Subcutaneous abdominal adipose tissue (tissue), 5 donors: ENCODE data around the gene TEX22.
A peak's percentile ranks its signal among the peaks of the same experiment; 100 is the strongest.

Experiments
- H3K27ac ChIP-seq: one replicate; pipeline ENCODE4 v1.7.0; 2013; ENCODE audit warnings: low read depth, mild to moderate bottlenecking, inconsistent platforms, low read length, moderate library complexity
- H3K27me3 ChIP-seq, 5 donors: one replicate each; pipeline ENCODE4 v1.7.0; 2013; ENCODE audit warnings: low read length in 5 of 5, inconsistent platforms in 1 of 5; ENCODE audit not compliant: control insufficient read depth in 5 of 5, insufficient read depth in 4 of 5
- H3K36me3 ChIP-seq, 5 donors: one replicate each; pipeline ENCODE4 v1.7.0; 2013; ENCODE audit warnings: low read length in 5 of 5; ENCODE audit not compliant: control insufficient read depth in 5 of 5, insufficient read depth in 5 of 5
- H3K4me1 ChIP-seq, 5 donors: one replicate each; pipeline ENCODE4 v1.7.0; 2013; ENCODE audit warnings: low read length in 5 of 5, mild to moderate bottlenecking in 3 of 5, moderate library complexity in 1 of 5; ENCODE audit not compliant: control insufficient read depth in 5 of 5, insufficient read depth in 5 of 5
- H3K4me3 ChIP-seq, 5 donors: one replicate each; pipeline ENCODE4 v1.7.0; 2013; ENCODE audit warnings: low read length in 5 of 5, low read depth in 1 of 5
- H3K9ac ChIP-seq, 5 donors: one replicate each; pipeline ENCODE4 v1.7.0; 2013; ENCODE audit warnings: low read length in 5 of 5, mild to moderate bottlenecking in 4 of 5, moderate library complexity in 3 of 5
- H3K9me3 ChIP-seq, 5 donors: one replicate each; pipeline ENCODE4 v1.7.0; 2013; ENCODE audit warnings: low read length in 5 of 5; ENCODE audit not compliant: control insufficient read depth in 5 of 5
- donor health status: healthy.
- donor health status: healthy.
- donor health status: healthy.
- donor health status: healthy.
- donor health status: healthy.

TEX22 gene

GRCh38 chr14:105389534-105389933 is 8.8 kb upstream of the TEX22 start:
- H3K9ac ChIP-seq, result peak overlapping the region in 1 of 5 donors; percentile 3
- H3K27ac ChIP-seq, result peak overlapping the region; percentile 23
- peaks cover 0 to 68% (median 31%) of the 10 kb centered on the region in 5 donors for H3K4me1 ChIP-seq
- H3K36me3 ChIP-seq, result peaks cover 0 to 58% (median 44%) of the 10 kb centered on the region in 5 donors
- H3K27me3 ChIP-seq, result no peaks in the 10 kb centered on the region
- H3K9me3 ChIP-seq, result no peaks in the 10 kb centered on the region
- H3K4me3 ChIP-seq, result no peak overlapping the region

DNA sequence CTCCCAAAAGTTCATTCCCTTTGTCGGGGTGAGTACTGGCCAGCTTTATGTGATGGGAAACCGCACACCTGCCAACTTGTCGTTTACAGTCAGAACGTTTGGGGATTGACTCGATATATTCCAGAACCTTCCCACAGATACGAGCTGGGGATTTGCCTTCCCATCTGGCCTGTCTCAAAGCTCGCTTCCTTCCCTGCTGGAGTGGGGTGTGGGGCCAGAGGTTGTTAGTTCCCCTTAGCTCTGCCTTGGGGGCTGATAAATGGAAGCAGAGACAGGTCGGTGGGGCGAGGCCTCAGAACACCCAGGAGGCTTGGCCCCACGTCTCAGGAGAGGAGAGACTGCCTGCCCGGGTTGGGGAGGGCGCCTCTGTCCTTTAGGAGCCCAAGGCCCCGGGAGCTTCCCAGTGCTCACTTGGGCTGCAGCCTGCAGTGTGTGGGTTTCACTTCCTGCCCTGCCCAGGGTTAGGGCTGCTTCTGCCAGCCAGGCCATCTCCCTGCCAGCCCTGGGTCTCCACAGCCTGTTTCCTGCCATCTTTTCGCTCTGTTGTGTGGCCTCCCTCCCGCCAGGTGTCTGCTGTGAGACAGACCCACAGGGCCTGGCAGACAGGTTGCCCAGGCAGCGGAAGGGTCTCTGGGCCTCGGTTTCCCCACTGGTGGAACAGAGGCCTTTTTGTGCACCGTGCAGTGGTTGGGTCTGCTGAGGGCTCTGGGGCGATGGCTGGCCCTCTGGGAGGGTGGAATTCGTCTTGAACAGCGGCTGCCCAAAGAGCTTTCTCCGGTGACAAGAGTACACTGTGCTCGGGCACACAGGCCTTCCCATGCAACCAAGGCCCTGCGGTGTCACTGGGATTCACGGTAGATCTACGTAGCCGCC is 8.1 kb upstream of the TEX22 start:
- Histone ChIP-seq H3K4me1 (peaks cover 0 to 68% (median 33%) of the 10 kb centered on the region in 5 donors), H3K27me3 (no peaks in the 10 kb centered on the region), H3K9ac (no peak overlapping the region), H3K4me3 (no peak overlapping the region), H3K36me3 (peaks cover 0 to 57% (median 41%) of the 10 kb centered on the region in 5 donors), H3K27ac (peak overlapping the region; percentile 23), H3K9me3 (no peaks in the 10 kb centered on the region)

- Histone ChIP-seq H3K27ac (no peak overlapping the region), H3K9me3 (no peaks in the 10 kb centered on the region), H3K9ac (no peak overlapping the region), H3K27me3 (no peaks in the 10 kb centered on the region), H3K4me1 (peaks cover 0 to 61% (median 31%) of the 10 kb centered on the region in 5 donors), H3K4me3 (no peak overlapping the region), H3K36me3 (peaks cover 0 to 49% (median 34%) of the 10 kb centered on the region in 5 donors)
These were observed 7.4 kb upstream of the TEX22 start for GRCh38 chr14:105390849-105391500.

DNA sequence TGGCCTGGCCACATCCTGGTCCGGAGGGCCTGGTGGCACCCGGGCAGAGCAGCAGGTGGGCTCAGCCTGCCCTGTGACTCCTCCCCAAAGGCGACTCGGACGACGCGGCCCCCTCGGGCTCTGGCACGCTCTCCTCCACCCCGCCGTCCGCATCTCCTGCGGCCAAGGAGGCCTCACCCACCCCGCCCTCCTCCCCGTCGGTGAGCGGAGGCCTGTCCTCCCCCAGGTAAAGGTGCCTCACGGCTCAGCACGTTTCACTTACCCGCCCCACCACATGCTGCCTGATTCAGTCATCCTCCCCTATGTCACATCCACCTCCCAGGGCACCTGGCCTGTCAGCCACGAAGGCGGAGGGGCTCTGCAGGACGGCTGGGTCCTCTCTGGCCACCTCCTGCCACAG is 6.8 kb upstream of the TEX22 start:
- H3K4me3 ChIP-seq, result no peak overlapping the region
- H3K9me3 ChIP-seq, result no peaks in the 10 kb centered on the region
- H3K27me3 ChIP-seq, result no peaks in the 10 kb centered on the region
- no peak overlapping the region for H3K27ac ChIP-seq
- peaks cover 0 to 55% (median 29%) of the 10 kb centered on the region in 5 donors for H3K4me1 ChIP-seq
- H3K36me3 ChIP-seq, result peaks cover 0 to 44% (median 31%) of the 10 kb centered on the region in 5 donors
- H3K9ac ChIP-seq, result no peak overlapping the region

DNA sequence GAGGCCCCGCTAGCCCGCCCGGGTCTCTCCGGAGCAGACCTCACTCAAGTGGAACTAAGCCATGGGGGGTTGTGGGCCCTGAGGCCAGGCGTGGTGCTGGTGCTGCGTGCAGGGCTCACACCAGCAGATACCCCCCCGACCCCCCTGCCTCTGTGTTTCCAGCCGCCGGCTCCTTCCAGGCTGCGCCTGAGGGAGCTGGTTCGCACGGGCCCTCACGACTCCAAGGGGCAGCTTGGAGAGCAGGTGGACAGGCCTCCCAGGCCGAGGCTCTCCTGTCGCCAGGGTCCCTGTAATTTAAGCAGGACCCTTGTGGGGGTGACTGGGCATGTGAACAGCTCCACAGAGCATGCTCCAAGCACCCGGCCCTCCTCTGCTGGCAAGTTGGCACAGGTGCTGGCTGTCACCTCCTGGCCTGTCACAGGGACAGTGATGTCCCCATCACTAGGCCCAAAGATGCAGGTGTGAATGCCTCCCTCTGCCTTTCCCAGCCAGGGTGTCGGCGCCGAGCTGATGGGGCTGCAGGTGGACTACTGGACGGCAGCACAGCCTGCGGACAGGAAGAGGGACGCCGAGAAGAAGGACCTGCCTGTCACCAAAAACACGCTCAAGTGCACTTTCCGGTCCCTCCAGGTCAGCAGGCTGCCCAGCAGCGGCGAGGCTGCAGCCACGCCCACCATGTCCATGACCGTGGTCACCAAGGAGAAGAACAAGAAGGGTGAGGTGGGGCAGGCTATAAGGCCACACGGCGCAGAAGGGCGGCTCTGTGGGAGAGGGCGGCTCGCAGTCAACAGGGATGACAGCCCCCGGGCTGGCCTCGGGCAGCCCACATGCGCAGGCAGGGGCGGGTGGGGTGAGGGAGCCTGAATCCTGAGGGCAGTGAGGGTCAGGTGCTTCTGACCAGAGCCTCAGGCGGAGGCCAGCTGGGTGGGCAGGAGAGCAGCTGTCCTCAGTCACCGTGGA is 5.9 kb upstream of the TEX22 start:
- H3K9me3 ChIP-seq, result no peaks in the 10 kb centered on the region
- no peak overlapping the region for H3K4me3 ChIP-seq
- H3K9ac ChIP-seq, result no peak overlapping the region
- peaks cover 0 to 36% (median 24%) of the 10 kb centered on the region in 5 donors for H3K36me3 ChIP-seq
- no peak overlapping the region for H3K27ac ChIP-seq
- peaks cover 0 to 55% (median 35%) of the 10 kb centered on the region in 5 donors for H3K4me1 ChIP-seq
- no peaks in the 10 kb centered on the region for H3K27me3 ChIP-seq

DNA sequence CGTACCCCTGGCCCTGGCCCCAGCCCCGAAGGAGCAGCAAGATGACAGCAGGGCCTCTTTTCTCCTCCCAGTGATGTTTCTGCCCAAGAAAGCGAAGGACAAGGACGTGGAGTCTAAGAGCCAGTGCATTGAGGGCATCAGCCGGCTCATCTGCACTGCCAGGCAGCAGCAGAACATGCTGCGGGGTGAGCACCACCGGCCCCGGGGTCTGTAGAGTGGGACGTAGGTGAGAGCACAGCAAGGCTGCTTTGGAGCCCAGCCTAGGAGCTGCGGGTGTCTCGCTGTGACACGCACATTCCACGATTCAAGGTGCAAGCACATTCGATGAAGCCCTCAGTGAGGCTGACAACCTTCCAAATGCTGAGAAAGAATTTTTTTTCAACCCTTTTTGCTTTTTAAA is 5.2 kb upstream of the TEX22 start:
- Histone ChIP-seq H3K27me3 (no peaks in the 10 kb centered on the region), H3K9me3 (no peaks in the 10 kb centered on the region), H3K4me3 (no peak overlapping the region), H3K4me1 (peaks cover 0 to 54% (median 40%) of the 10 kb centered on the region in 5 donors), H3K9ac (no peak overlapping the region), H3K27ac (no peak overlapping the region), H3K36me3 (peaks cover 0 to 30% (median 20%) of the 10 kb centered on the region in 5 donors)

GRCh38 chr14:105394714-105395537 is 3.4 kb upstream of the TEX22 start:
- Histone ChIP-seq H3K9me3 (no peaks in the 10 kb centered on the region), H3K4me1 (peaks cover 0 to 51% (median 36%) of the 10 kb centered on the region in 5 donors), H3K36me3 (peaks cover 0 to 20% (median 14%) of the 10 kb centered on the region in 5 donors), H3K27me3 (no peaks in the 10 kb centered on the region), H3K27ac (no peak overlapping the region), H3K9ac (no peak overlapping the region), H3K4me3 (no peak overlapping the region)

GRCh38 chr14:105395538-105395854 is 2.8 kb upstream of the TEX22 start:
- Histone ChIP-seq H3K4me1 (peaks cover 0 to 46% (median 32%) of the 10 kb centered on the region in 5 donors), H3K9ac (no peak overlapping the region), H3K27me3 (no peaks in the 10 kb centered on the region), H3K36me3 (peaks cover 0 to 25% (median 18%) of the 10 kb centered on the region in 5 donors), H3K27ac (no peak overlapping the region), H3K9me3 (peaks cover 0 to 5% (median 2%) of the 10 kb centered on the region in 5 donors), H3K4me3 (no peak overlapping the region)

GRCh38 chr14:105397350-105397931 is 897 bp upstream of the TEX22 start:
- peak overlapping the region in 4 of 5 donors; percentile 32 to 91 (median 50) for H3K9ac ChIP-seq

More at GRCh38 chr14:105397350-105397931, 897 bp upstream of the TEX22 start:
- Histone ChIP-seq H3K27me3 (no peaks in the 10 kb centered on the region), H3K4me3 (peak overlapping the region; percentile 40 to 90 (median 77)), H3K4me1 (peaks cover 0 to 38% (median 25%) of the 10 kb centered on the region in 5 donors), H3K27ac (no peak overlapping the region), H3K9me3 (peaks cover 0 to 17% (median 13%) of the 10 kb centered on the region in 5 donors), H3K36me3 (peaks cover 0 to 26% (median 21%) of the 10 kb centered on the region in 5 donors)
